GM20000 (cell line): Measurements from ENCODE around the gene PICALM.

Experiments
- DNase-seq: peaks from one replicate; pipeline ENCODE4 v3.0.0; 2012; ENCODE audit warnings: low spot score
- CTCF ChIP-seq: IDR thresholded peaks from 2 replicates; pipeline ENCODE4 v1.5.1; 2012; ENCODE audit warnings: mild to moderate bottlenecking, control low read depth; ENCODE audit errors: extremely low read depth, missing control alignments

Gene PICALM

GRCh38 chr11:86043765-86044503, 24.9 kb downstream of the PICALM start:
- no peak for DNase-seq
- no peak for TF ChIP-seq CTCF

- DNase-seq = peak; percentile 52
Observed at GRCh38 chr11:86041975-86042378, 26.9 kb downstream of the PICALM start.

GRCh38 chr11:86040919-86041850, 27.7 kb downstream of the PICALM start:
- no peak for DNase-seq
- no peak for TF ChIP-seq CTCF

More at GRCh38 chr11:86041975-86042378, 26.9 kb downstream of the PICALM start:
- peak; percentile 49 for TF ChIP-seq CTCF

GRCh38 chr11:86039094-86039493, 29.8 kb downstream of the PICALM start:
- no peak for DNase-seq
- TF ChIP-seq CTCF = no peak

GRCh38 chr11:86037743-86038142, 31.1 kb downstream of the PICALM start:
- TF ChIP-seq CTCF = no peak
- no peak for DNase-seq

GRCh38 chr11:86035920-86036319, 33.0 kb downstream of the PICALM start:
- TF ChIP-seq CTCF = no peak
- no peak for DNase-seq

- no peak for DNase-seq
- TF ChIP-seq CTCF = no peak
Observed at GRCh38 chr11:86035164-86035563, 33.7 kb downstream of the PICALM start.
